Activated CD4-positive, alpha-beta T cell treated with anti-CD3 and anti-CD28 coated beads for 36 hours (primary cell): ENCODE results near the gene BCL10. TPM values are rescaled to one million over a fixed set of nuclear protein-coding genes. Genes with fewer than 3 reads are reported as not detected.

ENCODE experiments used
- ATAC-seq: fragments of 200-7000 bp; cut with Tn5 transposase; one replicate; pipeline ENCODE4 v1.10.0; 2021; ENCODE audit warnings: mild to moderate bottlenecking, moderate library complexity
- CTCF ChIA-PET: fragments of 350-600 bp; sonication (Branson Sonifier 250); formaldehyde crosslinking; loops from one replicate; lab custom pipeline; 2021; ENCODE audit warnings: antibody characterized with exemption; lab: Charles Lee
- POLR2A ChIA-PET: fragments of 350-600 bp; sonication (Branson Sonifier 250); formaldehyde crosslinking; loops from one replicate; lab custom pipeline; 2021; ENCODE audit warnings: antibody characterized with exemption, inconsistent platforms; lab: Charles Lee
- DNase-seq: peaks from one replicate; pipeline ENCODE4 v3.0.0-alpha.2; 2020
- H3K27ac Mint-ChIP-seq: one replicate; pipeline ENCODE4 v1.8.0; 2021; ENCODE audit warnings: mixed read lengths
- H3K27me3 Mint-ChIP-seq: one replicate; pipeline ENCODE4 v1.8.0; 2021; ENCODE audit warnings: mixed read lengths
- H3K36me3 Mint-ChIP-seq: one replicate; pipeline ENCODE4 v1.8.0; 2021; ENCODE audit warnings: low read depth, mixed read lengths
- H3K4me1 Mint-ChIP-seq: one replicate; pipeline ENCODE4 v1.8.0; 2021; ENCODE audit warnings: mixed read lengths
- H3K4me3 Mint-ChIP-seq: one replicate; pipeline ENCODE4 v1.8.0; 2021; ENCODE audit warnings: mild to moderate bottlenecking, moderate library complexity, mixed read lengths
- H3K9me3 Mint-ChIP-seq: one replicate; pipeline ENCODE4 v1.8.0; 2021; ENCODE audit warnings: low read depth, mixed read lengths
- intact Hi-C, 2 experiments: fragments of 100-400 bp; cut with DNase I in 1 of 2; cut with micrococcal nuclease in 1 of 2; formaldehyde crosslinking; loops; one replicate each; pipeline versions ENCODE4 v1.14.2 to v1.15.1; 2022 to 2024; cut with DNase I, micrococcal nuclease
- total RNA-seq, 2 experiments: library from RNA; stranded (reverse); gene quantifications; one replicate each; pipeline ENCODE4 v1.2.3, GENCODE V29; 2021

Gene BCL10
- total RNA-seq, 2 experiments from 2014 or later: 28.3 to 28.8 TPM

GRCh38 chr1:85315789-85316188 lies 39.4 kb upstream of the BCL10 start:
- DNase-seq (no peak), ATAC-seq (no peak)
- H3K9me3 Mint-ChIP-seq: no peaks in the 10 kb centered on the region
- no peaks in the 10 kb centered on the region for H3K36me3 Mint-ChIP-seq
- ChIA-PET CTCF (interaction anchor here (1.3 to 2.4 kb wide), 3 partner anchors 7 to 60 kb away, joined by 3 to 15 read pairs (median 4); no protein-coding TSS in a partner anchor), POLR2A (no interaction called here)
- no peak overlapping the region for H3K4me3 Mint-ChIP-seq
- H3K27ac Mint-ChIP-seq: no peak overlapping the region
- intact Hi-C loops: no loop called here
- H3K4me1 Mint-ChIP-seq: peaks cover 7% of the 10 kb centered on the region
- peaks cover 58% of the 10 kb centered on the region for H3K27me3 Mint-ChIP-seq

- Mint-ChIP-seq H3K4me3 (no peak overlapping the region), H3K27ac (no peak overlapping the region), H3K27me3 (peaks cover 58% of the 10 kb centered on the region), H3K4me1 (no peaks in the 10 kb centered on the region), H3K36me3 (no peaks in the 10 kb centered on the region), H3K9me3 (no peaks in the 10 kb centered on the region)
- ChIA-PET POLR2A (no interaction called here), CTCF (interaction anchor here (0.9 kb wide), 2 partner anchors 238 to 258 kb away, joined by 3 read pairs; no protein-coding TSS in a partner anchor)
- DNase-seq (no peak), ATAC-seq (no peak)
- intact Hi-C loops: no loop called here
Measured at GRCh38 chr1:85314726-85315125, 38.3 kb upstream of the BCL10 start.

- ATAC-seq: no peak
- peaks cover 61% of the 10 kb centered on the region for H3K27me3 Mint-ChIP-seq
Measured at GRCh38 chr1:85313888-85314696, 37.7 kb upstream of the BCL10 start.

GRCh38 chr1:85311818-85312217 lies 35.4 kb upstream of the BCL10 start:
- no peaks in the 10 kb centered on the region for H3K9me3 Mint-ChIP-seq
- no peak overlapping the region for H3K4me3 Mint-ChIP-seq
- ATAC-seq (no peak), DNase-seq (no peak)
- H3K4me1 Mint-ChIP-seq: peaks cover 8% of the 10 kb centered on the region
- H3K36me3 Mint-ChIP-seq: no peaks in the 10 kb centered on the region
- peaks cover 45% of the 10 kb centered on the region for H3K27me3 Mint-ChIP-seq
- ChIA-PET CTCF (interaction anchor here (0.7 kb wide), 1 partner anchor 1023 kb away, joined by 3 read pairs; no protein-coding TSS in a partner anchor), POLR2A (no interaction called here)
- intact Hi-C loops: no loop called here
- H3K27ac Mint-ChIP-seq: no peak overlapping the region

More at GRCh38 chr1:85313888-85314696, 37.7 kb upstream of the BCL10 start:
- no peak overlapping the region for H3K27ac Mint-ChIP-seq
- H3K9me3 Mint-ChIP-seq: no peaks in the 10 kb centered on the region
- no peak for DNase-seq
- no peaks in the 10 kb centered on the region for H3K36me3 Mint-ChIP-seq
- CTCF ChIA-PET: interaction anchor here (0.6 to 0.9 kb wide), 3 partner anchors 27 to 316 kb away, joined by 3 read pairs; no protein-coding TSS in a partner anchor
- H3K4me1 Mint-ChIP-seq: no peaks in the 10 kb centered on the region
- H3K4me3 Mint-ChIP-seq: no peak overlapping the region
- intact Hi-C loops: no loop called here
- POLR2A ChIA-PET: interaction anchor here (0.6 kb wide), 1 partner anchor 9 kb away, joined by 3 read pairs; no protein-coding TSS in a partner anchor

GRCh38 chr1:85308833-85309350 lies 32.5 kb upstream of the BCL10 start:
- H3K27ac Mint-ChIP-seq: no peak overlapping the region
- H3K4me1 Mint-ChIP-seq: peaks cover 8% of the 10 kb centered on the region
- no peaks in the 10 kb centered on the region for H3K36me3 Mint-ChIP-seq
- H3K27me3 Mint-ChIP-seq: peaks cover 35% of the 10 kb centered on the region
- H3K4me3 Mint-ChIP-seq: no peak overlapping the region
- H3K9me3 Mint-ChIP-seq: no peaks in the 10 kb centered on the region
- ChIA-PET POLR2A (no interaction called here), CTCF (interaction anchor here (0.7 to 2.8 kb wide), 17 partner anchors 8 to 710 kb away, joined by 3 to 15 read pairs (median 4); partner anchors contain the start of genes CCN1 and ZNHIT6)
- DNase-seq: no peak
- ATAC-seq: no peak
- intact Hi-C loops: loop anchor here (1.0 to 10.0 kb wide), 7 partner anchors 156 to 709 kb away; partner anchors contain the start of genes CCN1 (in 1 of the 2), DDAH1 (in 1 of the 2) and ZNHIT6 (in 1 of the 2)

GRCh38 chr1:85307987-85308832 lies 31.8 kb upstream of the BCL10 start:
- ChIA-PET CTCF (interaction anchor here (0.6 to 2.8 kb wide), 17 partner anchors 8 to 710 kb away, joined by 3 to 15 read pairs (median 4); partner anchors contain the start of genes CCN1 and ZNHIT6), POLR2A (no interaction called here)
- H3K9me3 Mint-ChIP-seq: no peaks in the 10 kb centered on the region
- DNase-seq (peak; percentile 84), ATAC-seq (peak; percentile 94)
- no peak overlapping the region for H3K27ac Mint-ChIP-seq
- intact Hi-C loops: loop anchor here (1.0 to 10.0 kb wide), 7 partner anchors 157 to 710 kb away; partner anchors contain the start of genes CCN1 (in 1 of the 2), DDAH1 (in 1 of the 2) and ZNHIT6 (in 1 of the 2)
- H3K36me3 Mint-ChIP-seq: no peaks in the 10 kb centered on the region
- peaks cover 35% of the 10 kb centered on the region for H3K27me3 Mint-ChIP-seq
- H3K4me3 Mint-ChIP-seq: no peak overlapping the region
- peaks cover 8% of the 10 kb centered on the region for H3K4me1 Mint-ChIP-seq

GRCh38 chr1:85306236-85306635 lies 29.8 kb upstream of the BCL10 start:
- ChIA-PET POLR2A (no interaction called here), CTCF (interaction anchor here (1.0 kb wide), 1 partner anchor 31 kb away, joined by 3 read pairs; no protein-coding TSS in a partner anchor)
- H3K27ac Mint-ChIP-seq: no peak overlapping the region
- peaks cover 8% of the 10 kb centered on the region for H3K4me1 Mint-ChIP-seq
- peaks cover 41% of the 10 kb centered on the region for H3K27me3 Mint-ChIP-seq
- intact Hi-C loops: loop anchor here (10.0 kb wide), 3 partner anchors 159 to 579 kb away; partner anchors contain the start of genes DDAH1 (in 1 of the 2) and ZNHIT6 (in 1 of the 2)
- ATAC-seq: no peak
- H3K4me3 Mint-ChIP-seq: no peak overlapping the region
- H3K36me3 Mint-ChIP-seq: no peaks in the 10 kb centered on the region
- DNase-seq: no peak
- no peaks in the 10 kb centered on the region for H3K9me3 Mint-ChIP-seq

GRCh38 chr1:85303440-85304162 lies 27.2 kb upstream of the BCL10 start:
- CTCF ChIA-PET: interaction anchor here (1.7 kb wide), 1 partner anchor 12 kb away, joined by 4 read pairs; no protein-coding TSS in a partner anchor
- Mint-ChIP-seq H3K9me3 (no peaks in the 10 kb centered on the region), H3K4me3 (no peak overlapping the region), H3K27me3 (peaks cover 24% of the 10 kb centered on the region), H3K36me3 (no peaks in the 10 kb centered on the region), H3K27ac (no peak overlapping the region), H3K4me1 (peaks cover 9% of the 10 kb centered on the region)
- intact Hi-C loops: loop anchor here (10.0 kb wide), 3 partner anchors 161 to 581 kb away; partner anchors contain the start of genes DDAH1 (in 1 of the 2) and ZNHIT6 (in 1 of the 2)
- DNase-seq: no peak
- POLR2A ChIA-PET: no interaction called here
- no peak for ATAC-seq

GRCh38 chr1:85300140-85300539 lies 23.7 kb upstream of the BCL10 start:
- intact Hi-C loops: loop anchor here (10.0 kb wide), 3 partner anchors 165 to 585 kb away; partner anchors contain the start of genes DDAH1 (in 1 of the 2) and ZNHIT6 (in 1 of the 2)

More at GRCh38 chr1:85300140-85300539, 23.7 kb upstream of the BCL10 start:
- peaks cover 29% of the 10 kb centered on the region for H3K27me3 Mint-ChIP-seq
- H3K36me3 Mint-ChIP-seq: peaks cover 2% of the 10 kb centered on the region
- ATAC-seq: no peak
- H3K9me3 Mint-ChIP-seq: no peaks in the 10 kb centered on the region
- no peak overlapping the region for H3K27ac Mint-ChIP-seq
- peaks cover 22% of the 10 kb centered on the region for H3K4me1 Mint-ChIP-seq
- ChIA-PET POLR2A (no interaction called here), CTCF (interaction anchor here (0.6 kb wide), 1 partner anchor 46 kb away, joined by 3 read pairs; no protein-coding TSS in a partner anchor)
- H3K4me3 Mint-ChIP-seq: no peak overlapping the region
- DNase-seq: no peak
